G401 (cell line): ENCODE results near the gene SYNPO. TPM values are rescaled to one million over a fixed set of nuclear protein-coding genes. Genes with fewer than 3 reads are reported as not detected.

ENCODE experiments used
- DNase-seq: peaks from one replicate; pipeline ENCODE4 v3.0.0-alpha.2; 2015; ENCODE audit warnings: low spot score
- in situ Hi-C: cut with HindIII; loops from 2 replicates; pipeline ENCODE4 v1.10.0; 2016; ENCODE audit warnings: low sequenced_read_pairs, mixed read lengths
- total RNA-seq: library from RNA; depleted of rRNA; stranded (reverse); fragments of >200 nt; shearing (Covaris generic); gene quantifications from 2 replicates; pipeline ENCODE4 v1.2.3, GENCODE V29; 2014

The SYNPO gene
- total RNA-seq, 1 experiment from 2014 or later, result 3.6 TPM

DNA sequence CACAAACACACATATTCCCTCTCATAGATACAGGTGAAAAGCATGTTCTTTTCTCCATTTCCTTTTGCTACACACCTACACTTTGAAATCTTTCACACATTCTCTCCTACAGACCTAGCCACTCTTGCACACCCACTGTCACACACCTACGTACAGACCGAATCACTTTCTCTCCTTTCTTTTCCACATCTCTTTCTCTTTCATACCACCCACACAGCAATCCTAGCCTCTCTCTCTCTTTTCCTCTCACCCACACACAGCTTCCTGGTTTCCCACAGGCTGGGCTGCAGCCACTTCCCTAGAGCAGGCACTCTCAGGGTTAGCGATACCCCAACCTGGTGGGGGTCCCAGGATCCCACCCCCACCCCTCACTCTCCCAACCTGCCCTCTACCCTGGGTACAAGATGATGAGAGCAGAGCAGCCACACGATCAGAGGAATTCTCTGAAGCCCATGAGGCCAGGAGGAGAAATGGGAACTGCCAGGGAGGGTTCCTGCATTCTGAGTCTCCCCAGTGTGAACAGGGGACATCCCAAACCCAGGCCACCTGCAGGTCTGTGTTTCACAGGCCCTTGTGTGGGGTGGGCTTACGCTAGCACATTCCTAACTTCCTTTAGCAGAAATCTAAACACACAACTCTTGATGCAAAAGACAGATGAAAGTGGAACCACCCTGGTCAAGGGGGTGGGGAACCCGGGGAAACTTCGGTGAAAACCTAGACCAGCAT lies 17.1 kb upstream of the SYNPO start:
- in situ Hi-C loops, result no loop called here
- no peak for DNase-seq

DNA sequence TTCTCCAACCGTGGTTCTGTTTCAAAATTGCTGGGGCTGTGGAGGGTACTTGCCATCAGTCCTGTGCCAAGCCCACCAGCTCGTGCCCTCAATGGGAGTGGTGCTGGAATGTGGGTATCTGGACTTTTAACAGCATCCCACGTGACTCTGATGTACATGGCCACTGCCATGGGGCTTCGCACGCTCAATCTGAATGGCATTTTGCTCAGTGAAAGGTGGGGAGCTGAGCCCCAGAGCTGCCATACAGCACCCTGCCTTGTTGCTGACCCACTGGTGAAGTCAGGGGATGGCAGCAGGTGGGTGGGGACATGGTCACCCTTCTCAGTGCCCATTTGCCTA lies 16.6 kb upstream of the SYNPO start:
- DNase-seq, result no peak
- in situ Hi-C loops, result no loop called here

DNA sequence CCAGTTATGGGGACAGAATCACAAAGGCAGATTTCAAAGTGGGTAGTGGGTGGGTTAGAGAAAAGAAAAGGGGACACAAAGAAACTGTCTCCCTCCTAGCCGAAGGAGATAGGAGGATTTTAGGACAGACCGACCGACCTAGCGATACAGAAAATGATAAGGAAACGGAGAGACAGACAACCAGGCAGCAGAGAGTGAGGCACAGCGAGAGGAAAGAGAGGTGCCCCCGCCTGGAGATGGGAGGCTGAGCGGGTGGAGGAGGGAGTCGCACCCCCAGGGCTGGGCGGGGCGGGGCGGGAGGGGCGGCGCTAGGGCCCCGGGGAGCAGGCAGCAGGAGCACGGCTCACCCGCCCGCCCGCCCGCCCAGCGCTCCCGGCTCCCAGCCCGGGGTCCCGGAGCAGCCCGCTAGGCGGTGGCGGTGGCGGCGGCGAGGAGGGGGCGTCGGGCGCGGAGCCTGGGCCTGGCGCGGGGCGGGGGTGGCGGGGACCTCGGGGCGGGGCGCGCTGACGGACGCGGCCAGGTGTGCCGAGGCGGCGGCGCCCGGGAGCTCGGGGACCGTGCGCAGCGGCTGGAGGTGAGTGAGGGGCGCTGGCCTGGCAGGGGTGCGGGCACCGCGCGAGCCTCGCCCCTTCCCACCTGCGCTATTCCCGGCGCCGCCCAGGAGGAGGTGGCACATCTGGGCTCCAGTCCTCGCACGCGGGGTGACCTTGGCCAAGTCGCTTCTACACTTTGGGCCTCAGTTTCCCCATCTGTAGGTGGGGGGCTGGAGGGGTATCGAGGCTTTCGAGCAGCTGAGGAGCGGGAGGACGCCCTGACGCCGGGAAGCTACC lies 15.9 kb upstream of the SYNPO start:
- in situ Hi-C loops, result no loop called here
- peak; percentile 37 for DNase-seq

DNA sequence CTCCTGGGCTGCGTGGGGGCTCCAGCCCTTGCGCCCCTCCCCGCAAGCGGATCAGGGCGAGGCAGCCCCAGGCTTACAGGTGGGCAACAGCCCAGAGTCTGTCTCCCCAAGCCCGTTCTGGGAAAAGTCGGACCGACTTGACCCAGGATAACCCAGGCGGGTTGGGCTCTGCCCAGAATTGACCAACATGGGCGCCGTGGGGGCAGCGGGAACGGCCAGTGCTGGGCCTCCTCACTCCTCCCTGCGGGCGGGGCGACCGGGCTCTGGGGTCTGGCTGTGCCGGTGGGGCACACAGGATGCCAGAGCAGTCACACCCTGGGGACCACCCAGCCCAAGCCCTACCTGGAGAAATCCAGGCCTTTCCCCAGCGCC lies 15.3 kb upstream of the SYNPO start:
- in situ Hi-C loops, result no loop called here
- no peak for DNase-seq

DNA sequence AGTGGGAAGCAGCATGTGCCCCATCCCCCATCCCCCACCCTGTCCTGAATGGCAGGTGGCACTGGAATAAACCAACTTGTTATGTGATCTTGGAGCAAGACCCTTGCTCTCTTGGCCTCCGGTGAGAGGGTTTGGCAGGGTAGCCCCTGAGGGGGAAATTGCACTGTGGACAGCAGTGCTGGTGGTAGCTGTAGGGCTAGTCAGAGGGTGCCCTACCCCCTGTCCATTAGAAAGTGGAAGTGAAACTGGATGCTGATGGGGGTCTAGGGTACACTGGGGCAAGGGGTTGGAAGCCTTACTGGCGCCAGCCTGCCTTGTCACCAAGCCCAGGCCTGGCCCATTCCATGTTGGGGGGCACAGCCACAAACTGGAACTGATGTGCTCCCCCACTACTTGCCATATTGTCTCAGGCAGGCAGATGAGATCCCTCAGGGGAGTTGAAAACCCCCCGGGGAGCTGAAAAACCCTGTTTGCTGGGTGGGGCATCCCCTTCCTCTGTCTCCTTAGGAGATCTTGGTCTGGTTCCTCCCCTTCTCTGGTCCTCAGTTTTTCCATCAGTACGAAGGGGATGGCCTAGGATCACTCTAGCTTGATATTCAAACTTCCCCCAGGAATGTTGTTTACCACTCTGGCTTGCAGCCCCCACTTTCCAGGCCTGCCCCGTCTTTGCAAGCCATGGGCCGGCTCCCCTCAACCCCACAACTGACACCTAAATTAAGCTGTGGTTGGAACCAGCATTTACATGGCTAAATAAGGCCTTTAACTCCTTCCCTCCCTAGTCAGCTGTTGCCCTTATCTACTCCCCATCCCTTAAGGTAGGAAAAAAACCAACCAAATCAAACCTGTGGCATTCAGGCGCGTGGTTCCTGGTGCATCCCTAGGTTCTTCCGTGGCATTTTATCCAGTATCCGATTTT lies 14.4 kb upstream of the SYNPO start:
- DNase-seq, result no peak
- in situ Hi-C loops, result no loop called here

DNA sequence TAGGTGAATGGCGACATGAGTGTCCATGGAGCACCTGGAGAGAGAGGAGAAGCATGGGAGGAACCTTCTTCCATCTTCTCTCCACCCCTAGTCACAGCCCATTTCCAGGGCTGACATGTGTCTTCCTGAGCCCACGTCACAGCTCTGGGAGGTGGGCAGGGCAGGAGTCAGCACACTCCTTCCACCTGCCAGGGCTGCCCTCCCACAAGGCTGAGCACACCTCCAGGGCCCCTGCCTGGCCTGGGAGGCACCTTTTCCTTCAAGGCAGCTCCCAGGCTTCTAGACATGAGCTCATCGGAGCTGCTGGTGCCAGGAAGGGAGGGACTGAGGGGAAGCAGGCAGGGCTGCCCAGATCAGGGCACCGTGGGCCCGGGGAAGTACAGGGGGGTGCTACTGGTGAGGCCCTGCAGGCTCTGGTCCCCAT lies 13.6 kb upstream of the SYNPO start:
- in situ Hi-C loops, result no loop called here
- no peak for DNase-seq

DNA sequence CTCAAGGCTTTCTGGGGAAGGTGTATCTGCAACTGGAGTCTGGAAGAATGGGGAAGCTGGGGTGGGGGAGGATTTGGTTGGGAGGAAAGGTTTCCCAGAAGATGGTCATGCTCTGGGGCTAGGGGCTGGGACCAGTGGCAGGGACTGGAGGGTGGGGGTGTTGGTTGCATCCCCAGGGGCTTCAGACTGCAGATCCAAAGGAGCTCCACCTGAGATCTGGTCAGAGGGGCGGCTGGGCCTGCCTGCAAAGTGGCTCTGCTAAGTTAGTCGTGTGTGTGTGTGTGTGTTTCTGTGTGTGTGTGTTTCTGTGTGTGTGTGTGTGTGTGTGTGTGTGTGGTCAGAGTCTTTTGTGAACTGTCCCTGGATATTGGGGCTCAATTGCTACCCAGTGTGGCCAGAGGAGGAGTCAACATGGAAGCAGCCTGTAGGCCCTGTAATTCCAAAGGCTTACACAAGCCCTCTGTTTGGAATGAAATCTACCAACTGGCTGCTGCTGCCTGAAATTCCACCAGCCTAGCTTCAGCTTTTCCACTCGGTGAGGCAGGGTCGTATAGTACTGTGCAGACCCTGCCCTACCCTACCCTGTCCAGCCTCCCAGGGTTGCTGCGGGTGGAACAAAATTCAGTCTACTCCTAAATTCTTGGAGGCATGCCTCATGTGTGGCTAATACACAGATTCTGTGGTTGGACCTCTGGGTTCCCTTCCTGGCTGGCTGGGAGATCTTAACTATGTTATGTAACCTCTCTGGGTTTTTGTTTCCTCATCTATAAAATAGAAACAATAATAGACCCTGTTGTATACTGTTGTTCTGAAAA lies 12.5 kb upstream of the SYNPO start:
- in situ Hi-C loops, result no loop called here
- DNase-seq, result no peak

DNA sequence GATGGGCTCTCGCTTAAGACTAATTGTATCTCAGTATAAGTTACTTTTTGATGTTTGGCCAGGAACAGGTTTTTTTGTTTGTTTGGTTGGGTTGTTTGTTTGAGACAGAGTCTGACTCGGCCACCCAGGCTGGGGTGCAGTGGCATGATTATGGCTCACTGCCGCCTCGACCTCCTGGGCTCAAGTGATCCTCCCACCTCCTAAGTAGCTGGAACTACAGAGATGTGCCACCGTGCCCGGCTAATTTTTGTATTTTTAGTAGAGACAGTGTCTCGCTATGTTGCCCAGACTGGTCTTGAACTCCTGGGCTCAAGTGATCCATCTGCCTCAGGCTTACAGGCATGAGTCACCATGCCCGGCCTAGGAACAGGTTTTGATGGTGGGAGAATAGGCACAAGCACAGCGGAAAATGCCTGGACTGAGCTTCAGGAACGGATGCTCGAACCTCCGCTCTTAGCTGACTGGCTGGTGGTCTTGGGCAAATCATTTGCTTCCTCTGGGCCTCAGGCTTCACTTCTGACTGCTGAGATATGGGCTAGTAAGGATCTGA lies 11.4 kb upstream of the SYNPO start:
- in situ Hi-C loops, result no loop called here
- no peak for DNase-seq

DNA sequence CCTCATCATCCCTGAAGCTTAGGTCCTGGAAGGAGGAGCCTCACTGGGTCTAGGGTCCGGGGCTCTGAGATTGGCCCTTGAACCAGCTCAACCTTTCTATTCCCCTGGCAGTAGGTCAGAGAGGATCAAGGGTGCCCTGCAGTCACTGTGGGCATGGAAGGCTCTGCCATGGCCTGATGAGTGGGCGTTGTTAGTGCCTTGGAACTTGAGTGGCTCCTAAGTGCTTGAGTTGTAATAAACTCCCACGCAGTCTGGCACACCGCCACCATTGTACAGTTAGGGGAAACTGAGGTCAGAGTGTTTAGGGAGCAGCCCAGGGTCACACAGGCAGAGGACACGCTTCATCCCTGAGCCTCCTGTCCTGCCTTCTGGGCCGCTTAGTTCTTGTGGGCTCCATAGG lies 10.4 kb upstream of the SYNPO start:
- no peak for DNase-seq
- in situ Hi-C loops, result no loop called here

DNA sequence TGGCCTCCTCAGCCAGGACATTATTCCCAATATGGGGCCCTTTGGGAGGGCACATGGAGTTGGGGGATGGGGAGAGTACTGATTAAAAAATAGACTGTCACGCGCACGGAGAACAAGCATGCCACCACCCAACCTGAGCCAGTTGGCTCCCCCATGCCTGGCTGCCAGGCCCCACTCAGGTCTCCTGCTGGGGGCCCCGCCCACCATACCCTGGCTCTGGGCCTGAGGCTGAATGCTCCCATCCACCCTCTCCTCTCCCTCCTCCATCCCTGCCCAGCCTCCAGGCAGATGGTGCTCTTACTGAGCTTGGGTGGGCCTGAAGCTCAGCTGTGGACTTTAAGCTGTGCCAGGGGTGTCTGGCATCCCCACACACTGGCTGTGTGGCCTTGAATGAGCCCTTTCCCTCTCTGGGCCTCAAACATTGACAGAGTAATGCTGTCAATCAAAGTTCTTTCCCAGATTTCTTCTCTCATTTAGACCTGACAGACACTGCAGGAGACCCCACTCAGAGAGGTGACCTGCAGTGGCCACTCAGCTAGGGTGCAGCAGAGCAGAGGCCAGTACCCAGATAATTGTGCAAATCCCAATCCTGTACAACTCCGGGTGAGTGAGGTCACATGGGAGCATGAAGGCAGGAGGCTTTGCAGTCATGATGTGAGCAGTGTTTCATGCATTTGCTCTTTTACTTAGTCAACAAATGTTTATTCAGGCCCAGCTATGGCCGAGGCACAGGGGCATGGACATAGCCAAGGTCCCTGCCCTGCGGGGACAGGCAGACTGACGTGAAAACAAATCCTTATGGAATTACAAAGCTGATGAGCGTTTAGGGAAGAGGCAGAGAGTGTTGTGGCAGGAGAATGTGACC lies 9.8 kb upstream of the SYNPO start:
- in situ Hi-C loops, result no loop called here
- no peak for DNase-seq

DNA sequence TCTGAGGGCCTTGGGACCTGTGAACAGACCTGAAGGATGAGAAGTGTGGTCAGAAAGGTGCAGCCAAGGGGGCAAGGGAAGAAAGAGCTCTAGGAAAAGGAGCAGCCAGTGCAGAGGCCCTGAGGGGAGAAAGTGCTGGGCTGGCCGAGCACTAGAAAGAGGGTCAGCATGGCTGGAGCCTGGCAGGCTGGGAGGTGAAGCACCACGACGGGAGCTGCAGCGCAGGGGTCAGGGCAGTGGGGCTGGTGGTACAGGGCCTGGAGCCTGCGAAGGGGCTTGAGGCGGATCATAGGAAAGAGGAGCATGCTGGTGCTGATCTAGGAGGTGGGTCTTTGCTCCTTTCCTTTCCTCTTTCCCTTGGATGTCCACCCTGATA lies 9.1 kb upstream of the SYNPO start:
- no peak for DNase-seq
- in situ Hi-C loops, result no loop called here

DNA sequence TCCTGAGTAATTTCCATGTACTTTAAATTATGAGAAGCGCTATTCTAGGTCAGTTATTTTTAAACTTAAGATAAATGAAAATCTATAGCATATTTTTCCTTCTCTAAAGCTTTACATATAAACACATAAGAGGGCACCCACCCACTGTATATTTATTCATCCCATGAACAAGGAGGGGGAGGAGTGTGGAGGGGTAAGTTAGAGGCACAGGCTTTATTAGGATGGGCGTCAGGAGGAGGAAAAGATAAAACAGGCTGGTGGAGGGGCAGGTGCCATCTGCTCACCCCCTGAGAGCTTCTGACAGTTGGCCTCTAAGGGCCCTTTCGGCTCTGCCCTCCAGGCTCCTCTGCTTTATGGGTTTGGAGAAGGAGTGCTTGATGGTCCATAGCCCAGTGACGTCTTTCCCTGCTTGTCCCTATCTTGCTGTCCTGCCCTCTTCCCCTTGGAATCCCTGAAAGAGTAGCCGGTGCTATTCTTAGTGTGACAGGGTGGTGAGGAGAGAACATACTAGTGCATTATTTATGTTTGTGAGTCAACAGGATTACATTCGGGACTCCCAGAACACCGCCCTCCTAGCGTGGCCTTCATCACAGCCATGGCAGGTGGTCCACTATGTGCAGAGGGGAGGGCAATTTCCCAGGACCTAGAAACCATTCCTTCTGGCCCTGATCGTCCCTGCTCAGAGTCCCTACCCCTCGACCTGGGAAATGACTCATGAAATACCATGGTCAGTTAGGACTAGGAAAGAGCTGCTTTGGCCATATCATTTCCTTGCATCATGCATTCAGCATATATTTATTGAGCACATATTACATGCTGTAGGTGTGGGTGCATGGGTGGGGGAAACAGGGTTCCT lies 7.9 kb upstream of the SYNPO start:
- no peak for DNase-seq
- in situ Hi-C loops, result no loop called here

DNA sequence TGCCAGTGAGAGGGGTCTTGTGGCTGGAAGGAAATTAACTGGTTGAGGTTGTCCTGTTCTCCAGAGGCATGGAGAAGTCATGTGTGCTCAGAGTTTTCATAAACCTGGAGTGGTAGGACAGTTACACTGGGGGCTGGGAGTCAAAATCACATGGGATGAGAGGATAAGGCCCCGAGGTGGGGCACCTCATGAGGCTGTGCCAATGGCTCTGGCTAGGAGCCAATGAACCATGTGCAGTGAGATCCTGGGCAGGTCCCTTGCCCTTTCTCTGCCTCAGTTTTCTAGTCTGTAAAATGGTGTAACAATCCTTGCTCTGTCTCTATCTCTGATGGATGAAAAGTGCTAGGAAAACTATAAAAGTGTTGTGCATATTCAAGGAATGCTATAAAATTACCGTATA lies 7.0 kb upstream of the SYNPO start:
- in situ Hi-C loops, result no loop called here
- no peak for DNase-seq

DNA sequence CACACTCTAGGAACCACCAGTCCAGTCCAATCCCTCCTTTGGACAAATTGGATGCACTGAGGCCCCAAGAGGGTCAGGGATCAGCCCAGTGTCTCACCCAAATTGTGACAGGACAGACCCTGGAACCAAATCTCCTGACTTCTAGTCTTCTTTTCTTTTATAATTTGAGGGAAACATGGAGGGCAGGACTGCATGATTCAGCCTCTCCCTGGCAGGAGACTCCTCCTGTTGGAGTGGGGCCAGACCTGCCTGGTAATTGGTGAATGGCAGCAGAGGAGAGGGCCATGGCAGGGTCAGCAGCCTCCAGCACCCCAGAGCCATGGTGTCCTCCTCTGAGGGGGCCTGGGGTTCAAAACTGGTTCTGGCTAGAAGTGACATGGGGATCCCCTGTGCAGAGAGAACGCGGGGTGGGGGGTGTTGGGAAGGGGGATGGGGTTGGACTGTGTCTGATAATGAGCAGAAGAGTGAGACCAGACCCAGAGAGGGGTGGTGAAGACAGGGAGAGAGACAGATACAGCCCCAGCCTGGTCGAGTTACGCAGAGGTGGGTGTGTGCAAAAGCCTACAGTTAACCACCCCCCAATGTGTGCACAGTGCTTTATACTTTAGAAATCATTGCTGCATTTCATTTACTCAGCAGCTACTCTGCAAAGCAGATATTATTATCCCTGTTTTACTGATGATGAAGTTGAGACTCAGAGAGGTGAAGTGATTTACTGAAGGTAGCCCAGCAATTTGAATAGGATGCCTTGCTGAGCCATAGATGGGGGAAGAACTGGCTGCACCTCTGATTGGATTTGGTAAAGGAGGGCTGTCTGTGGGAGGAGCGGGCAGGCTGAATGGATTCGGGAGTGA lies 3.8 kb upstream of the SYNPO start:
- no peak for DNase-seq
- in situ Hi-C loops, result no loop called here

DNA sequence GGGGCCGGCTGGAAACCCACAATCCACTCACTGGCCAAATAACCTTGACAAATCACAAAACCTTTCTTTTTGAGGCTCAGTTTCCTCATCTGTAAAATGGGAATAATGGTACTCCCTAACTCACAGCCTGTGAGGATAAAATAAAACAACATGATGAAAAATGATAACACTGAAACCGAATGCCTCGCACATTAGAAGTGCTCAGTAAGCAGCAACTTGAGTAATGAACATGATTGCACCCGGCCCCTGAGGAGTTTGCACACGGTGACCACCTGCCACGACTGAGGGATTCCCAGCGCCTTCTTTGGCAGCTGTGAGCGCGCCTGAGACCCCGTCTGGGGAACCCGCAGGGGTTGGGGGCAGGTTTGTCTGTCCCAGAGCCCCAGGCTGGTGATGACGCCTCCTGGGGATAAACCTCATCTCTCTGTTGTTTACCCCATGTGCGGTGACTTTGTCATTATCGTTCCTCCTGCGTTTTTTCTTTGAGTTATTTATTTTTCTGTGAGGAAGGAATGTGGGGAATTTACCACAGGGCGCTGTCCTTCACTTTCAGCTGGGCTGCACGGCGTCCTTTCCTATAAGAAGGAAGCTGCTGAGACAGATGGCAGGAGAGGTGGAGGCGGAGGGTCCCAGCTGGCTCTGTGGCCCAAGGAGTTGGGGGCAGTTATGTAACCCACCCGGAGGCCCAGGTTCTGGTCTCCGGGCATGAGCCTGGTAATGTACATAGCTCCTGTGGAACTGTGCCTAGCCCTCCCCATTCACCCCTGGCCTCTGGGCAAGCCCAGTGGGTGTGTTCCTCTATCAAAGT lies 3.0 kb upstream of the SYNPO start:
- no peak for DNase-seq
- in situ Hi-C loops, result no loop called here

DNA sequence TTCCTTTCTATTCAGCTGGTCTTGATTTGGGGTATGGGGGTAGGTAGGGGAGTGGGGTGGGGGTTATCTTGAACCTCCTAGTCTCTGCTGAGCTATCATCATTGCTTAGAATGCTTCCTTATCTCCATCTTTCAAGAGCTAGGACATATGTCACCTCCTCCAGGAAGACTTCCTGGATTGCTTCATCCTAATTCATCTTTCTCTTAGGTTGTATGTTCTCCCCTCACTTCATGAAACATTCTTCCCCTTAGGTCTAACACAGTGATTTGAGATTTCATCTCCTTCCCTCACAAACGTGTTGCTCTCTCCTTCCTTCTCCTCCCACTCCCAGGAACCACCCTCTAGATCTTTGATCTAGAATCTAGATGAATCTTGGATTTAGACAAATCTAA lies 2.4 kb upstream of the SYNPO start:
- no peak for DNase-seq
- in situ Hi-C loops, result no loop called here
